Measurements from ENCODE around the gene SPATA6. TPM values are rescaled to one million over a fixed set of nuclear protein-coding genes. Genes with fewer than 3 reads are reported as not detected.
"Not testable (repeated sequence)": the region's sequence is repeated elsewhere in the genome, so short reads cannot be mapped to it uniquely, and the experiment has no call there.

Gene SPATA6
- total RNA-seq, 1 donor from 2014 or later = 24.4 TPM

DNA sequence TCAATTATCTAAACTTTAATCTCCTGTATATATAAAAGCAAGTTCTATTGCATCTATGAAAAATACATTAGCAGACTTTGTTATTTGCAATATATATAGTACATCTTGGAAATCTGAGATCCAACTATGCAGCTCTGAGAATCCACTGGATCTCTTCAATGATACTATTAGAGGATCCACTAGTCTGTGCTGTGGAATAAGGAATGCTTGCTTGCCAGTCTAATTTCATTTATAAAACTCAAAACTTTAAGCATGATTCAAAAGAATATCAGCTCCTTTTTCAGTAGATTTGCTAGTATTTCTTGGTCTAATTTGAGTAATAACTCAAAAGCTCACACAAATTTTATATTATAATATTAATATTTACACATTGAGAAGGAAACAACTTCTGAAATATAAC lies 115.1 kb downstream of the SPATA6 start:
- DNase-seq = no peak

DNA sequence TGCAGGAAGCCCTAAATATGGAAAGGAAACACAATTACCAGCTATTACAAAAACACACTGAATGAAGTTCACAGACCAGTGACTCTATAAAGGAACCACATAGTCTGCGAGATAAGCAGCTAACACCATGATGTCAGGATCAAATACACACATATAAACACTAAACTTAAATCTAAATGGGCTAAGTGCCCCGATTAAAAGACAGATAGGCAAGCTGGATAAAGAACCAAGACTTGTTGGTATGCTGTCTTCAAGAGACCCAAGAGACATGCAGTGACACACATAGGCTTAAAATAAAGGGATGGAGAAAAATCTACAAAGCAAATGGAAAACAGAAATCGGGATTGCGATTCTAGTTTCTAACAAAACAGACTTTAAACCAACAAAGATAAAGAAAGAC lies 127.6 kb downstream of the SPATA6 start:
- DNase-seq = no peak

- no peak for DNase-seq
These were observed 130.8 kb downstream of the SPATA6 start for GRCh38 chr1:48341221-48341620.

DNA sequence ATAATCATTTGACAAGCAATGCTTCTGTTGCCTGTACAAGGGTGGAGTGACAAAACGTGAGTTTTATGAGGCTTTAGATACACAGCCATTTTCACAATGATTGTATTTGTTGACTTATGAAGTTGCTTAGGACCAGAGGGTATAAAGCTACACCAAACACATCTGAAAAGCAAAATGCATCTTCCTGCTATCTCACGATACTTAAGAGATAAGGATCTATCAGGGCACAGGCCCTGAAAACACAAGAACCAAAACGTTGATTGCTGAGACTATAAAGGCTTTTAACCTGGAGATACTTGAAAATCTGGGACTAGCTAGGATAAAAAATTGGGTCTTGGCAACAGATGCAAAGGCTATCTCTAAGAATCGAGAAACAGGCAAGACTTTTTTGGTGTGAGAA lies 133.7 kb downstream of the SPATA6 start:
- DNase-seq = no peak

DNA sequence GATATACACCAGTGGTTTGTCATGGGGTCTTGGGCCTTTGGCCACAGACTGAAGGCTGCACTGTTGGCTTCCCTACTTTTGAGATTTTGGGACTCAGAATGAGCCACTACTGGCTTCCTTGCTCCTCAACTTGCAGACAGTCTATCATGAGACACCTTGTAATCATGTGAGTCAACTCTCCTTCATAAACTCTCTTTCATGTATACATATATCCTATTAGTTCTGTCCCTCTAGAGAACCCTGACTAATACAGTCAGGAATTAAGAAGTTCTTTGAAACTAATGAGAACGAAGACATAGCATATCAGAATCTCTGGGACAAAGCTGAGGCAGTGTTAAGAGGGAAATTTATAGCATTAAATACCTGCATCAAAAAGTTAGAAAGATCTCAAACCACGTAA lies 138.7 kb downstream of the SPATA6 start:
- DNase-seq = no peak

DNA sequence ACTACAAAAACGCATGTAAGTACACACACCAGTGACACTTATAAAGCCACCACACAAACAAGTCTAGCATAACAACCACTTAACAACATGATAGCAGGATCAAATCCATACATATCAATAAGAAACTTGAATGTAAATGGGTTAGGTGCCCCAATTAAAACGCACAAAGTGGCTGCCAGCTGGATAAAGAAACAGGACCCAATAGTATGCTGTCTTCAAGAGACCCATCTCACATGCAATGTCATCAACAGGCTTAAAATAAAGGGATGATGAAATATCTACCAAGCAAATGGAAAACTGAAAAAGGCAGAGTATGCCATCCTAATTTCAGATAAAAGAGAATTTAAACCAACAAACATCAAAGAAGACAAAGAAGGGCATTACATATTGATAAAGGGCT lies 139.9 kb downstream of the SPATA6 start:
- DNase-seq = no peak

- DNase-seq = no peak
These were observed 142.1 kb downstream of the SPATA6 start for GRCh38 chr1:48329905-48330304.

GRCh38 chr1:48329486-48329885 lies 142.5 kb downstream of the SPATA6 start:
- DNase-seq = no peak

GRCh38 chr1:48311829-48312228 lies 160.2 kb downstream of the SPATA6 start:
- not testable (repeated sequence) for DNase-seq

DNA sequence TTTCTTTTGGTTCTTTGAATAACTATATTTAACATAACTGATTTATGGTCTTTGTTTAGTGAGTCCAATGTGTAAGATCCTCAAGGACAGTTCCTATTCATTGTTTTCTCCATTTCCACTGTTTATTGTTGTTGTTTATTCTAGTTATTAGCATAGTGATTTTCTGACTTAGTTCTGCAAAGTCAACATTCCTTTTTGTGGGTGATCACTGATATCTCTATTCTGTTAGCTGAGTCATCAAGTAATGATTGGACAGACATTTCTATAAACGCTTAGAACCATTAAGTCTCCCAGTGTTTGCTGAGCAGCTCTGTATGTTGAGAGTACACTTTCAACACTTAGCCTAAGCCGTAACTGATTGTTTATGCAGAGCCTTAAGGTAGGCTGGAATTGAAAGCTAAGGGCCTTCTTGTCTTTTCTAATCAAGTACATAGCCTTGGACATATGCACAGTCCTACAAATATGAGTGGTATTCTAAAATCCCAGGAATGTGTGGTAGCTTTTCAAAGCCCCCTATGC lies 162.4 kb downstream of the SPATA6 start:
- DNase-seq = no peak

GRCh38 chr1:48302652-48303051 lies 169.4 kb downstream of the SPATA6 start:
- DNase-seq = no peak

DNA sequence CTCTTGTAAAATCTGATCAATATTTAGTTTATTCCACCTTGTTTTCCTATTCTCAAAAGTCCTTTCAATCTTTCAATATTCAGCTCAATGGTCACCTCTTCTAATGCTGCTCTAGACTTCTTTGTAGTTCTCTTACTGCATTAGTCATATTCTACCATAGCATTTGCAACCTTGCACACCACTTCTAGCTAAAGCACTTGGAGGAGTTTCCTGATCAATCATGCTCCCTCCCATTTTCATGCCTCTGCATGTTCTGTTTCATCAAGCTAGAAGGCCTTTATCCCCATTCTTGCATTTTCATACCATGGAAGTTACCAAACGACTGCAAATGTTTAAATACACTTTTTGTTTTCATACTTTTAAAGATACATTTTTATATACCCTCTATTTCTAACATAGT lies 177.3 kb downstream of the SPATA6 start:
- DNase-seq = no peak

DNA sequence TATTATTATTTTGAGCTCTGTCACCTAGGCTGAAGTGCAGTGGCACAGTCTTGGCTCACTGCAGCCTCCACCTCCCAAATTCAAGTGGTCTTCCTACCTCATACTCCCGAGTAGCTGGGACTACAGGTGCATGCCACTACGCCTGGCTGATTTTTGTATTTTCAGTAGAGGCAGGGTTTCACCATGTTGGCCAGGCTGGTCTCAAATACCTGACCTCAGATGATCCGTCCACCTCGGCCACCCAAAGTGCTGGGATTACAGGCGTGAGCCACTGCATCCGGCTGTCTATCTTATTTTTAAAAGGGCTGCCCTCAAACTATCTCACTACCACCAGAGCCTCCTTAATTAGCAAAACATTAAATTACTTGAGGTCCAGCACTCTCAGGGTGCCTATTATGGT lies 177.9 kb downstream of the SPATA6 start:
- not testable (repeated sequence) for DNase-seq

- no peak for DNase-seq
These were observed 179.3 kb downstream of the SPATA6 start for GRCh38 chr1:48292706-48293105.

DNA sequence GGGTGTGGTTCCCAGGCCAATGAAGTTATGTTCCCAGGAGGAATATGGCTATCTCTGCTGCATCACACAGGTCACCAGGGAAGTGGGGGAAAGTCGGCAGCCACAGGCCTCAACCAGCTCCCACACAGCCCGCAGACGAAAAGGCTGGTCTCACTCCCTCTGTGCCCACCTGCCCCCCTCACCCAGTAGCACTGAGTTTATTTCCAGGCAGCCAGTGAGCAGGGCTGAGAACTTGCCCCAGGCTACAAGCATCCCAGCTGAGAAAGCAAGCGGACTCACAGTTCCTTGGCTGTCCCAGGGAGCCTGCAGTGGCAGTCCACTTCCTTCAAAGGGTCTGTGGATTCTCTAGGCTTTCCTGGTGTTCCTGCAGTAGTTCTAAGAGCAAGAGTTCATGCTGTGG lies 180.6 kb downstream of the SPATA6 start:
- no peak for DNase-seq

GRCh38 chr1:48285525-48285924 lies 186.5 kb downstream of the SPATA6 start:
- DNase-seq = no peak

DNA sequence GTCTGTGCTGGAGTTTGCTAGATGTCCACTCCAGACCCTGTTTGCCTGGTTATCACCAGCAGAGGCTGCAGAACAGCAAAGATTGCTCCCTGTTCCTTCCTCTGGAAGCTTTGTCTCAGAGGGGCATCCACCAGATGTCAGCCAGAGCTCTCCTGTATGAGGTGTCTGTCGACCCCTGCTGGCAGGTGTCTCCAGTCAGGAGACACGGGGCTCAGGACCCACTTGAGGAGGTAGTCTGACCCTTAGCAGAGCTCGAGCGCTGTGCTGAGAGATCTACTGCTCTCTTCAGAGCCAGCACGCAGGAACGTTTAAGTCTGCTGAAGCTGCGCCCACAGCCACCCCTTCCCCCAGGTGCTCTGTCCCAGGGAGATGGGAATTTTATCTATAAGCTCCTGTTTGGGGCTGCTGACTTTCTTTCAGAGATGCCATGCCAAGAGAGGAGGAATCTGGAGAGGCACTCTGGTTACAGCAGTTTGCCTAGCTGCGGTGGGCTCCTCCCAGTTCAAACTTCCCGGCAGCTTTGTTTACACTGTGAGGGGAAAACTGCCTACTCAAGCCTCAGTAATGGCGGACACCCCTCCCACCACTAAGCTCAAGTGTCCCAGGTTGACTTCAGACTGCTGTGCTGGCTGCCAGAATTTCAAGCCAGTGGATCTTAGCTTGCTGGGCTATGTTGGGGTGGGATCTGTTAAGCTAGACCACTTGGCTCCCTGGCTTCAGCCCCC lies 187.1 kb downstream of the SPATA6 start:
- not testable (repeated sequence) for DNase-seq

- DNase-seq = not testable (repeated sequence)
These were observed 189.7 kb downstream of the SPATA6 start for GRCh38 chr1:48282329-48282728.

DNA sequence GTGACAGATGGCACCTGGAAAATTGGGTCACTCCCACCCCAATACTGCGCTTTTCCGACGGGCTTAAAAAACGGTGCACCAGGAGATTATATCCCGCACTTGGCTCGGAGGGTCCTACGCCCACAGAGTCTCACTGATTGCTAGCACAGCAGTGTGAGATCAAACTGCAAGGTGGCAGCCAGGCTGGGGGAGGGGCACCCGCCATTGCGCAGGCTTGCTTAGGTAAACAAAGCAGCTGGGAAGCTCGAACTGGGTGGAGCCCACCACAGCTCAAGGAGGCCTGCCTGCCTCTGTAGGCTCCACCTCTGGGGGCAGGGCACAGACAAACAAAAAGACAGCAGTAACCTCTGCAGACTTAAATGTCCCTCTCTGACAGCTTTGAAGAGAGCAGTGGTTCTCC lies 194.6 kb downstream of the SPATA6 start:
- not testable (repeated sequence) for DNase-seq

DNA sequence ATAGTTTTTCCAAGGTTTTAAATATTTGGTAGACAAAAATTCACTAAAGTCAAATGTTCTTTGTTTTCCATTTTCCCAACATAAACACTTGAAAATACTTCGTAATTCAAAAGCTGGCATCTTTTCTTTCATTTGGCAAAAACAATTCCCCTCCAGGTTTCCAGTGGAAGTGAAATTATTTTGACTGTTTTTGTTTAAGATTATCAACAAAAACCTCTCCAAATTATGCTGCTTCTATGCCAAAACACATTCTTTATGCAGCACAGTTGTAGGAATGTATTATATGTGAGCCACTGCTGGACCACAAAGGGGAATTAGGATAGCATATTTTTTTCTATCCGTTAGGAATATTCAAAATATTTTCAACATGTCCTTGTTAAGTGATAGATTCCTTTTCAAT lies 205.4 kb downstream of the SPATA6 start:
- DNase-seq = peak; percentile 20

GRCh38 chr1:48263041-48263440 lies 209.0 kb downstream of the SPATA6 start:
- DNase-seq = peak; percentile 13

GRCh38 chr1:48261881-48262400 lies 210.1 kb downstream of the SPATA6 start:
- DNase-seq = peak; percentile 84

DNA sequence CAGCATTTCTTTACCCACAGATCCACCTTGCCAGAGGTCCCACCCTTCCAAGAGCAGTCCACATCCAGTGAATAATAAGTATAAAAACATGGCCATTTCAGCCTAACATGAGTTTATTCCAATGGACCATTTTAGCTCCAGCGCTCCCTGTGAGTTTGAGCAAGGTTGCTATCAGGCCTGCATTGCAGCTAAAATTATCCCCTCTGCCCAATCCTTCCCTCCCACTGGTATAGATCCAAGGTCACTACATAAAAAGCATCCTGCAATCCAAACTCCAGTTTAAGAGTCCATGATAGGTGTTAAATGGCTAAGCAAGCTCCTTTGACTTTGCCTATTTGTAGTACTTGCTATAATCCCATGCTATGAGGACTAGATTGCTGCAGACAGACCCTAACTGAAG lies 213.9 kb downstream of the SPATA6 start:
- DNase-seq = no peak

DNA sequence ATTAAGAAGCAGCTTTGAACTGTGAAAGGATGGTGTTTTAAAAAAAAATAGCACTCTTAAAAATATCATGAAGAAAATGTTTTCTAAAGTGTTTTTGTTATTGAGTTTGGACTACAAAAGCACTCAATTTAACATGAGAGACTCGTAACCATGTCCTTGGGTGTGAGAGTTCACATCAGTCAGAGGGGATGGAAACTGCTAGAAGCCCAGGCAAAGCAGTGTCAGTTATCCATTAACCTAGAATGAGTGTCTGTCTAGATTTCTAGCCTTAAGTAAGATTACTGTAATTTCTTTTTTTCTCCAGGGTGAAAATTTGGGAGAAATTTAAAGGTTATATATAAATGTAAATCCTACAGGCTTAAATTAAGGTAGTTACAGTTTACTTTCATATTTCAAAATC lies 217.8 kb downstream of the SPATA6 start:
- DNase-seq = no peak

Data from skin of body (tissue), 2 donors.